ENCODE data around the gene CIB1.
"Not testable (repeated sequence)": the region's sequence is repeated elsewhere in the genome, so short reads cannot be mapped to it uniquely, and the experiment has no call there.

DNA sequence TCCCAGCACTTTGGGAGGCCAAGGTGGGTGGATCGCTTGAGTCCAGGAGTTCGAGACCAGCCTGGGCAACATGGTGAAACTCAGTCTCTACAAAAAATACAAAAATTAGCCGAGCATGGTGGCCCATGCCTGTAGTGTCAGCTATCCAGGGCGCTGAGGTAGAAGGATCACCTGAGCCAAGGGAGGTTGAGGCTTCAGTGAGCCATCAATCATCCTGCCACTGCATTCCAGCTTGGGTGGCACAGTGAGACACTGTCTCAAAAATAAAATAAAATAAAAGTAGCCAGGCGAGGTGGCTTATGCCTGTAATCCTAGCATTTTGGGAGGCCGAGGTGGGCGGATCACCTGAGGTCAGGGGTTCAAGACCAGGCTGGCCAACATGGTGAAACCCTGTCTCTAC lies 45.7 kb downstream of the CIB1 start:
- TF ChIP-seq, protein P1, sequence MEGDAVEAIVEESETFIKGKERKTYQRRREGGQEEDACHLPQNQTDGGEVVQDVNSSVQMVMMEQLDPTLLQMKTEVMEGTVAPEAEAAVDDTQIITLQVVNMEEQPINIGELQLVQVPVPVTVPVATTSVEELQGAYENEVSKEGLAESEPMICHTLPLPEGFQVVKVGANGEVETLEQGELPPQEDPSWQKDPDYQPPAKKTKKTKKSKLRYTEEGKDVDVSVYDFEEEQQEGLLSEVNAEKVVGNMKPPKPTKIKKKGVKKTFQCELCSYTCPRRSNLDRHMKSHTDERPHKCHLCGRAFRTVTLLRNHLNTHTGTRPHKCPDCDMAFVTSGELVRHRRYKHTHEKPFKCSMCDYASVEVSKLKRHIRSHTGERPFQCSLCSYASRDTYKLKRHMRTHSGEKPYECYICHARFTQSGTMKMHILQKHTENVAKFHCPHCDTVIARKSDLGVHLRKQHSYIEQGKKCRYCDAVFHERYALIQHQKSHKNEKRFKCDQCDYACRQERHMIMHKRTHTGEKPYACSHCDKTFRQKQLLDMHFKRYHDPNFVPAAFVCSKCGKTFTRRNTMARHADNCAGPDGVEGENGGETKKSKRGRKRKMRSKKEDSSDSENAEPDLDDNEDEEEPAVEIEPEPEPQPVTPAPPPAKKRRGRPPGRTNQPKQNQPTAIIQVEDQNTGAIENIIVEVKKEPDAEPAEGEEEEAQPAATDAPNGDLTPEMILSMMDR (IDR thresholded peaks at IDR 0.05; ENCODE audit: control extremely low read depth in 1 of 3, insufficient read depth in 1 of 3, low read depth in 1 of 3, low read length in 3 of 3), result not testable (repeated sequence)
- not testable (repeated sequence) for TF ChIP-seq EP300 (IDR thresholded peaks at IDR 0.05; ENCODE audit: borderline replicate concordance in 1 of 2, low read depth in 2 of 2, low read length in 2 of 2); HDAC6 (IDR thresholded peaks at IDR 0.05; ENCODE audit: low read depth, low read length); RAD21 (IDR thresholded peaks at IDR 0.05 in 1 of 2, conservative IDR thresholded peaks at IDR 0.05 in 1 of 2; ENCODE audit: low read depth in 2 of 2, low read length in 2 of 2); TAF7 (optimal IDR thresholded peaks at IDR 0.05; ENCODE audit: borderline replicate concordance, low read depth, low read length)
